Endothelial cell of hepatic sinusoid (primary cell): ENCODE data around the gene PTH2.

Experiments
- in situ Hi-C: cut with HindIII; loops from 2 replicates; pipeline ENCODE4 v1.10.0; 2017; ENCODE audit warnings: low sequenced_read_pairs

Gene PTH2

GRCh38 chr19:49415102-49415809 is 8.0 kb downstream of the PTH2 start:
- in situ Hi-C loops, result no loop called here

- in situ Hi-C loops, result no loop called here
Measured at GRCh38 chr19:49414256-49414655, 9.0 kb downstream of the PTH2 start.

DNA sequence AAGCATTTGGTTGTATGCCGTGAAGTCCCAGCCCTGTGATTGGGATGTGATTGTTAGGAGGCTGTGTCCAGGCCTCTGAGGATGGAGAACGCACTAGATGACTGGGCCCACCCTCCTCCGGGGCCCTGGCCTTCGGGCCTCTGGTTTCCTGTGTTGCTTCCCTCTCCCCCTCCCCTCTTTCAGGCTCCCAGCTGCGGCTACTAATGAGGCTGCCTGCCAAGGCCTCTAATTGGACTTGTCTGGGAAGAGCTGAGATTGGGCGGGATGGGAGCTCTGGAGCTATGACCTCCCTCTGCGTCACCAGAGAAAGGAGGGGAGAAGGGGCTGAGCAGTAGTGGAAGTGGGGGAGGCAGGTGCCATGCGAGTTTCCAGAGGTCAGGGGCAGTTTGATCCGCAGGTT is 9.9 kb downstream of the PTH2 start:
- in situ Hi-C loops, result no loop called here

- in situ Hi-C loops, result no loop called here
Measured at GRCh38 chr19:49411681-49412326, 11.4 kb downstream of the PTH2 start.

DNA sequence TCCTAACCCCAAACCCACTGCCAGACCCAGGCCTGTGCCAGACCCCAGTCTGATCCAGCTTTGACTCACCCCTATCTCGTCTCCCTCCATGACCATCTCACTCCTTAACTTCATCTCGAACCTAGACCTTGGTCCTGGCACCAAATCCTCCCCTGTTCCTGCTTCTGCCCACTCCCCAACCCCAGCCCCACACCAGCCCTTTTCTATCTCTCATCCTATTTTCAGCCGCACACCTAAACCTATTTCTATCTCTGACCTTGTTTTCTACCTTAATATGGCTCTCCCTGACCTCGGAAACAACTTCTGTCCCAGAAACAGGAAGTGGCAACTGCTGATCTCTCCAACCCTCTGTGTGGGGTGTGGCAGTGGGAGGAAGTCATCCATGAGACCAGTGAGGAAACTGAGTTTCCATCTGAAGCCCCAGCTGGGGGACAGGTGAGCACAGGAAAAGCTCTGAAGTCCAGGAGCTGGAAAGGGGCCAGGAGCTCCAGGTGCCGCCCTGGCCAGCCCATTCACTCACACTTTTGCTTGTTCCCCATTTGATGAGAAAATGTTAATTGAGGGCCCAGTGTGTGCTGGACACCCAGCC is 13.7 kb downstream of the PTH2 start:
- in situ Hi-C loops, result no loop called here

GRCh38 chr19:49408816-49409440 is 14.3 kb downstream of the PTH2 start:
- in situ Hi-C loops, result no loop called here

DNA sequence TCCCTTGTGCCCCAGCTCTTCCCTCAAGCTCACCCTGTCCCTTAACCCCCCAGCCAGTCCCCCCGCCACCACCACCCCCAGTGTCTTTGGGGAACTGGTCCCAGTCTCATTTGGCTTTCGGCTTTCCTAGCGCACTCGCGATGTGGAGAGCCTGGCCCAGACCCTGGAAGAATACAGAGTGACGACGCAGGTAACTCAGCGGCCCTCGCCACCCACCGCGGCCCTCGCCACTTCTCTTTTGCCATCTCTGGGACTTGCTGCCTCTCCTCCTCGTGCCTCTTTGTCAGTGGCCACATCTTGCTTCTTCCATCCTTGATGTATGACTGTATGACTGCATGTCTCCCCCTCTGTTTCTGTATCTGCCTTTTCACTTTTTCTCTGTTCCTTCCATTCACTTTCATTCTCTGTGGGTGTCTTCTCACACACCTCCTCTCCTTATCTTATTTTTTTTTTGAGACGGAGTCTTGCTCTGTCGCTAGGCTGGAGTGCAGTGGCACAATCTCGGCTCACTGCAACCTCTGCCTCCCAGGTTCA is 15.7 kb downstream of the PTH2 start:
- in situ Hi-C loops, result no loop called here

- in situ Hi-C loops, result no loop called here
Measured at GRCh38 chr19:49407079-49407478, 16.2 kb downstream of the PTH2 start.

DNA sequence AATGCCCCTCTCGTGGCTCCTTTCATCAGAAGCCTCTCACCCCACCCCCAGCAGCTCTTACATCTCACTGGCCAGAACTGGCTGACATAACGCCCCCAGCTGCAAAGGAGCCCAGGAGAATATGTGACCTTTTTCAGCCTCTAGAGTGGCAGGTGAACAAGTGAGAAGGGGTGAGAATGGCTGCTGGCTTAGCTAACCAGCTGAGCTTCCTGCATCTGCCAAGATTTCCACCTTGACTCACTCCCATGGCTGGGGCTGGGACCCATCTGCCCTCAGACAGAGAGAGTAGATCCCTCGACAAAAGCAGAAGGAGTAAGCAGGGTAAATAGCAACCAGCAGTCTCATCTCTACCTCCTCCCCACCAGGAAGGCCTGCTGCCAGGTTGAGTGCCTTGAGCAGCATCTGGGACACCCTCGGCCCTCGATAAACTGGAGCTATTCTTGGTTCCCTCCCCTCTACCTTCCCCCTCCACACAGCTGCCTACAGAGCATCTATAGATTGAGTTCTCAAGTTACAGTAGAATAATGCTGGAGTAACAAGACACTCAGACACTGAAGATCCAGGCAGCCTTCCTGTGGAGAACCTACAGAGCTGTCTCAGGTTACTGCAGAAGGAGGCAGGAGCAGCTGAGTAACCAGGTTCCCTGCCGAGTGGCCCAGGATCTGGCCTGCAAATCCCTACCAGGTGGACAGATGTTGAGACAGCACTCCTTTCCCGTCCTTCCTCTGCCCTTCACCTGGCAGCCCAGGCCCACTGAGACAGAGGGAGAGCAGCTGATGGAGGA is 19.6 kb downstream of the PTH2 start:
- in situ Hi-C loops, result no loop called here

GRCh38 chr19:49400029-49400428 is 23.2 kb downstream of the PTH2 start:
- in situ Hi-C loops, result no loop called here

GRCh38 chr19:49398931-49399330 is 24.3 kb downstream of the PTH2 start:
- in situ Hi-C loops, result no loop called here

- in situ Hi-C loops, result no loop called here
Measured at GRCh38 chr19:49398001-49398615, 25.1 kb downstream of the PTH2 start.

GRCh38 chr19:49396738-49397505 is 26.3 kb downstream of the PTH2 start:
- in situ Hi-C loops, result no loop called here

- in situ Hi-C loops, result no loop called here
Measured at GRCh38 chr19:49395581-49396407, 27.4 kb downstream of the PTH2 start.

DNA sequence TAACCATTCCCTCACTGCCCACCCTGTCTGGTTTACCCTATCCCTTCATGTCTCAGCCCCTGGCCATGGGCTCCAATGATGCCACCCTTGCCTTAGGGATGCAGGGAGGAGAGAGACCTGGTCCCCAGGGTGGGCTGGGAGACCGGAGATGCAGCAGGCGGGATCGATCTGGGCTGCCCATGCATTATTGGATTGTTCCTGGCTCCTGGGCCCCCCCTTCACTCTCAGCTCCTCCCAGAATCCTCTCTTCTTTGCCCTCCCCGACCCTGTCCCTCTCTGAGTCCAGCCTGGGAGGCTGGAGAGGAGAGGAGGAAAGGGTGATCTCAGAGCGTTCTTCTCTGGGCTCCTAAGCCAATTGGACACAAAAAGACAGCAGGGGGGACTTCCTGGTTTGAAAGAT is 29.4 kb downstream of the PTH2 start:
- in situ Hi-C loops, result loop anchor here (5.0 kb wide), 1 partner anchor 33 kb away; the partner anchor contains the start of gene GFY

DNA sequence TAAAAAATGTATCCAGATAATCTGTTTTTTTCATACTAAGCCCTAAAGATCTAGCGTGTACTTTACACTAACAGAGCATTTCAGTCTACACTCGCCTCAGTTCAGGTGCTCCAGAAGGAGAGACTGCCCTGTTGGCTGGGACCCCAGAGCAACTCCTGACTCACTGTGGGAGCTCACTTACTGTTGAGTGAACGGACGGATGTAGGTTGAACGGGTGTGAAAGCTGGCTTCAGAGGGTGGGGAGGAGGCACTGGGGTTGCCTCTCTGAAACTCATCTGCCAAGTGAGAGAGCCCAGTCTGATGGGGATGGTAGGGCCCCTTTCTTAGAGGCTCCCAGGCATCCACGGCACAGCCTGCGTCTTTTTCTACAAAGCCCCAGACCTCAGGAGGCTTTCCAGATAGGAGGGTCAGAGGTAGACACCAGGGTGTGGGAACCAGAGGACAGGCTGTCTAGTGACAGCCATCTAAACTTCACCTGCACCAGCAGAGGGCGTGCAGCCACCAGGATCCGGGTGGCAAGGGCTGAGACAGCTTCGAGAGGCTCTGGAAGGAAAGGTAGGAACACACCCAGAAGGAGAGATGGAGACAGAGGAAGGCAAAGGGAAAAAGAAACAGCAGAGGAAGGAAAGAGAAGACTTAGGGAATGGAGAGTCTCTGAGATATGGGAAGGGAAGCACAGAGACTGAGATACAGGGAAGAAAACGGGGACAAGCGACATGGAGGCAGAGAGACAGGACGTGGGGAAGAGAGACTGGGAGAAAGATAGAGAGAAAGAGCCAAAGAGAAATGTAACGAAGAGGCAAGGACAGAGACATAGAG is 31.5 kb downstream of the PTH2 start:
- in situ Hi-C loops, result loop anchor here (5.0 kb wide), 1 partner anchor 36 kb away; the partner anchor contains the start of gene GFY

- in situ Hi-C loops, result loop anchor here (5.0 kb wide), 1 partner anchor 36 kb away; the partner anchor contains the start of gene GFY
Measured at GRCh38 chr19:49390929-49391359, 32.3 kb downstream of the PTH2 start.
